Femur (tissue), 1 donor: ENCODE data around the gene HEPACAM.

Experiments used
- DNase-seq: peaks from one replicate; pipeline ENCODE4 v3.0.0-alpha.2; 2017

Gene HEPACAM

DNA sequence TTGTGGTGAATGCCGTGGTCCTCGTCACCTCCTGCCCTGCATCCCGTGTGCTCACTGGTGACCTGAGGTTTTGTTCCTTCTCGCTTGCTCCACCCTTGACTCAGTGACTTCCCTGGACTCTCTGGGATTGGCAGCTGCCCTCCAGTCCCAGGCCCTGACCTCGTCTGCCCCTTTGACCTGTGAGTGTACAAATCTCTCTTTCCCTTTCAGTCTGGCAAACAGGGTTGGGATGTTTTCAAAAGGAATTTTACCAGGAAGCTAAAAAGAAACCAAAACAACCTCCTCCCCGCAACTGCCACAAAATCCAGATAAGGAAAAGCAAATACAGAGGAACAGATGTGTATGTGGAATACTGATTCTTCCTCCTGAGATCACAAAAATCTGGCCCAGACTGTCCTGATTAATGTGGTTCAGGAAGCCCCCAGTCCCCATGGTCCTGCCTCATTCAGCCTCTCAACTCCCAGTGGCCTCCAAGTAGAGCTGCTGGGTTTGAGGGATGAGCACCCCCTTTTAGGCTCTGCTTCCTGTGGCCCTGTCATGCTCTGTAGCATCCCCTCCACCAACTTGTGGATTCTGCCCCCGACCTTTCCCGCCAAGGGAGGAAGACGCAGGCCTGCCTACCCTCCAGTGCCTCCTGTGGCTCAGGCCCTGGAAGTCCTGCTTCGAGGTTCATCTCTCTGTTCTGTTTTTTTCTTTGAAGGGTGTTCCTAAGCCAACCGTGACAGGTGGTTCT is 53.3 kb downstream of the HEPACAM start:
- no peak for DNase-seq

DNA sequence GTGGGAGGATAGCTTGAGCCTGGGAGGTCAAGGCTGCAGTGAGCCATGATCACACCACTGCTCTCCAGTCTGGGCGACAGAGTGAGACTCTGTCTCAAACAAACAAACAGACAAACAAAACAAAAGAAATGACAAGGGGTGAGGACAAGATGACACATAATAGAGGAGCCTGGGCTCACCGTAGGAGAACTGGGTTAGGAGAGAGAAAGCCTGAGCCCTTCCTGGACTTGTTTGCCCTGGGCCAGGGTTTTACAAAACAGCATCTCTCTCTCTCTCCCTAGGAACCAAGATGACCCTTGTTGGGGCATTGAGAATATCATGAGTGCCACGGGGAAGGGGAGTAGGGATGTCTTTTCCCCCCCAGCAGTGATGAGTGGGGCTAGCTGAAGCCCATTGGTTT is 54.9 kb downstream of the HEPACAM start:
- no peak for DNase-seq

DNA sequence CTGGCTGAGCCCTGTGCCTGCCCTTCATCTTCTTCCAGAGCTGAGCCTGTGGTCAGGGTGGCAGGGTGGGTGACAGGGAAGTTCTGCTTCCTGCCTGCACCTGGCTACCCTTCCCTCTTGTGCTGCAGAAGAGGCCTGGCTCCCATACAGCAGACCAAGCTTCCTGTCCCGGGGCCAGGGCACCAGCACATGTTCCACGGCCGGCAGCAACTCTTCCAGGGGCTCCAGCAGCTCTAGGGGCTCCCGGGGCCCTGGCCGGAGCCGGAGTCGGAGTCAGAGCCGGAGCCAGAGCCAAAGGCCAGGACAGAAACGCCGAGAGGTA is 55.6 kb downstream of the HEPACAM start:
- DNase-seq = no peak

DNA sequence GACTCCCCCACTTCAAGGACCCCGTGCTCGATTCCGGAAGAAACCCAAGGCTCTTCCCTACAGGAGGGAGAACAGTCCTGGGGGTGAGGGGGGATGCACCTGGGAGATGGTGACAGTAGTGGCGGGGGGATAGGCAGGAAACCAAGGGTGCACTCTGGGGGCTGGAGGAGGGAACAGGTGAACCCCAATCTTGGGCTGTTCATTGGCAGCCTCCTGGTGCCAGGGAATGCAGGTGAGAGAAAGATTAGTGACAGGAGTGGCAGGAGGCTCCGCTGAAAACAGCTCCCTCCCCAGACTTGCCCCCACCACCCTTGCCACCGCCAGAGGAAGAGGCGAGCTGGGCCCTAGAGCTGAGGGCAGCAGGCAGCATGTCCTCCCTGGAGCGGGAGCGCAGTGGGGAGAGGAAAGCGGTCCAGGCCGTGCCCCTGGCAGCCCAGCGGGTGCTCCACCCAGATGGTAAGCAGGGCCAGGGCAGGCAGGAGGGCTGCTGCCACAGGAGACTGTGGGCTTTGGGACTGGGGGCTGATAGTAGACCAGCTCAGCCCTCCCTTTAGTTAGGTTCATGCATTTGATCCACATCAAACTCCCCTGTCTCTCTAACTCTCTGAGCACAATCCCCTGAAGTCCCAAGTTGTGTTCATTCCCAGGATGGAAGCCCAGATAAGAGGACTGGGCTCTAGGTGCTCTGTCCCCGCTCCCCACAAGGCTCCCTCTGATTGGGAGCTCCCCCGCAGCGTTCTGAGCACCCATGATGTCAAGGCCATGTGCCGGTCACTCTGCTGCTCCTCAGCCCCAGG is 56.2 kb downstream of the HEPACAM start:
- DNase-seq = no peak

DNA sequence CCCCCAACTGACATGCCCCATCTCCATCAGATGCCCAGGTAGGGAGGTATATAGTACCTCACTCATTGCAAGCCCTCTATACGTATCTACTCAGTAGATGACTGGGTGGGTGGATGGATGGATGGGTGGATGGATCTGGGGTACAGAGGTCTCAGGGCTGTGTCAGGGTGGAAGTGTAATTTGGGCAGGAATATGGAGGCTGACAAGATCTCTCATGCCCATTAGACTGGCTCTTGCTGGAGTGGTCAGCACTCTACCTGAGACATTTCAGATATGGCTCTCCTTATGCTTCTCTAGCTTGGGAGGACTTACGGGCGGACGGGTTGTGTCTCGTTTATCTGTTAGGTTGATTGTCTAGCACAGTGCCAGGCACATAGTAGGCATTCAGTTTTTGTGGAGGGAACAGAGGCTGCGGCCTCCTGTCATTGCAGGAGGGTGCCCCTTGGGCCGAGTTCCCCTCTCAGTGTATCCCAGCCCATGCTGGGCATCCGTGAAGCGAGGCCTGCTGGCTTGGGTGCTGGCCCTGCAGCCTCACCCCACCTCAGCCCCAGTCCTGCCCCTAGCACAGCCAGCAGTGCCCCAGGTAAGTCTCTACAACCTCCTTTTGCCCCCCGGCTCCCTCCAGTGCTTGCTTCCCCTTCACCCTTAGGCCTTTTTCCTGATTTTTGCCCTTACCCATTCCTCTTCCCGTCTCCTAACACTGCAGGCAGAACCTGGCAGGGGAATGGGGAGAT is 56.9 kb downstream of the HEPACAM start:
- DNase-seq = no peak

DNA sequence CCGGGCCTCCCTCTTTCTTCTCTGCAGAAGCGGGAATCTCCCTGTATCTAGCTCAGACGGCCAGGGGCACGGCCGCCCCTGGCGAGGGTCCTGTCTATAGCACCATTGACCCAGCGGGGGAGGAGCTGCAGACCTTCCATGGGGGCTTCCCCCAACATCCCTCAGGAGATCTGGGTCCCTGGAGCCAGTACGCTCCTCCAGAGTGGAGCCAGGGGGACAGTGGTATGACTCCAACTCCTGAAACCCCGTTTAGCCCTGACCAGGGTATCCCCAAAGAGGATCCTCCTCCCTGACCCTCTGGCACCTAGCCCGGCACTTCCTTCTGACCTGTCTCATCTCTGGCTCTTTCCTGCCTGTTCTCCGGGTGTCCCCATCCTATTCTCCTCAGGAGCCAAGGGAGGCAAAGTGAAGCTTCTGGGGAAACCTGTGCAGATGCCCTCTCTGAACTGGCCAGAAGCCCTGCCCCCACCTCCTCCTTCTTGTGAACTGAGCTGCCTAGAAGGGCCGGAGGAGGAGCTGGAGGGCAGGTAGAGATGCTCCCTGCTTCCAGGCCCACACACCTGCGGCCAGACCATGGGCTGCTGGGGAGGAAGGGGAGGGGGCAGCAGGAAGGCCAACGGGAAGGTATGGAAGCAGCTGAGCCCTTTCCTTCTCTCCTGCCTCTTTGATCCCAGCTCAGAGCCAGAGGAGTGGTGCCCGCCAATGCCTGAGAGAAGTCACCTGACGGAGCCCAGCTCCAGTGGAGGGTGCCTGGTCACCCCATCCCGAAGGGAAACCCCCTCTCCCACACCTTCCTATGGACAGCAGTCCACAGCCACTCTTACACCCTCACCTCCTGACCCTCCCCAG is 57.7 kb downstream of the HEPACAM start:
- DNase-seq = no peak

DNA sequence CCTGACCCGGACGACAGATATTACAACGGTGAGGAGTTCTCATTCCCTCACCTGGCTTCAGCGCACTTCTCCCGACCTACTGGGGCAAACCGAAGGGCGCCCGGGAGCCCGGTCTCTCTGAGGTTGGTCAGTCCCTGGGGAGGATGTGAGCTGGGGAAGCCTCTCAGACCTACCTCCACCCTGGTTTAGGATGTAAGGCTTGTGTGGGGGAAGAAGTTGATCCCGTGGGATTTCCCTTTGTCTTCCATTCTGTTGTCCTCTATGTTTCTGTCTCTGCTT is 58.3 kb downstream of the HEPACAM start:
- DNase-seq = no peak

DNA sequence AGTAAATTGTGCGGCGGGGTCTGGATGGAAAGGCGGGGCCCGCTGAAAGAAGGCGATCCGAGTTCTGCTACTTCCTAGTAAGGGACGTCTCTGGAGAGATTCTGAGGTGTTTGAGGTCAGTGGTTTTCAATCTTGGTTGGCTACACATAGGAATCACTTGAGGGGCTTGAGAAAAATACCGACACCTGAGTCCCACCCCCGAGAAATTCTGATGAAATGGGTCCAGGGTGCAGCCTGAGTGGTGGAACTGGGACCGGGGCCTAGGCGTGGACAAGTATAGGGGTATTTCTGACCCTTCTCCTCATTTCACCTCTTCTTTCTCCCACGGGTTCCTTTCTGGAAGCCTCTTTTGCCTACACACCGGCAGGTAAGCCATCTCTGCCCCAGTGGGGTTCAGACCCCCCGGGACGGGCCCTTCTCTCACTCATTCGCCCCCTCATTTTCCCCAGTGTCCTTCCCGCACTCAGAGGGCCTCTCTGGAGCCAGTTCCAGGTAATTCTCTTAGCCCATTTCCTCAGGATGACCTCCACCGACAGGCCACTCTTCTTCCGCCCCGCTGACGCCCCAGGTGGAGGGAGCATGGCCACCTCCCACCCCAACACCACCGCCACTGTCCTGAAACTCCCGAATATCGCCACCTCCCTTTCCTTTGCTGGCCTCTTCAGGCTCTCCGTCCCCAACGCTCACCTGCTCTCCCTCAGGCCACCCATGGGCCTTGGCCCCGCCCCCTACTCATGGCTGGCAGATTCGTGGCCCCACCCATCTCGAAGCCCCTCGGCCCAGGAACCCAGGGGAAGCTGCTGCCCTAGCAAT is 58.8 kb downstream of the HEPACAM start:
- peak; percentile 37 for DNase-seq

DNA sequence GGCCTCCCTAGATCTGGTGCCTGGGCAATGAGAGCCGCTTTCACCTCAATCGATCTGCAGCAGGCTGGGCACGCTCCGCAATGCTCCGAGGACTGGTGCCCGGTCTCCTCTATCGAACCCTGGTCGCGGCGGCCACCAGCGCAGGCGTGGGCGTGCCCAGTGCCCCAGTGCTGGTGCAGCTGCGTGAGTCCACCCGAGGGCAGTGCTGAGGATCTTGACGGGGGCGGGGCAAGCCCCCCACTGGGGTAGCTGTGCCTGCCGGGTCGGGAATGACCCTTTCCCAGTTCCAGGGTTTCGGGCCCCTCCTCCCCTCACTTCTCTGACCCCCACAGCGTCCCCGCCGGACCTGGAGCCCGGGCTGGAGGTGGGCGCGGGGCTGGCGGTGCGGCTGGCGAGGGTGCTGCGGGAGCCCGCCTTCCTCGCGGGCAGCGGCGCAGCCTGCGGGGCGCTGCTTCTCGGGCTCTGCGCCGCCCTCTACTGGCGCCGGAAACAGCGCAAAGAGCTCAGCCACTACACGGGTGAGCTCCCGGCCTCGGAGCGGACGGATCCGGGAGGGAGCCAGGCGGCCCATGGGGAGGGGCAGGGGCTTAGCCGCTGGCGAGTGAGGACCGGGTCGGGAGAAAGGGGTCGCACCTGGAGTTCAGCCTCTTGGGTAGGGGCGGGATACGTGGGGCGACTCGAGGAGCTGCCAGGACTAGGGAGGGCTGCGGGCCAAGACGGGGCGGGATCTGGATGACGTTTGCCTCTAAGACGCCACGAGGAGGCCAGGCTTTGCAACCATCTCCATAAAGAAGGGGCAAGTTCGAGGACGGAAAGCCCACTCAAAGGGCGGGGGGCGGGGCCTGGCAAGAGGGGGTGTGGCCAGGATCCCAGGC is 59.7 kb downstream of the HEPACAM start:
- peak; percentile 95 for DNase-seq

DNA sequence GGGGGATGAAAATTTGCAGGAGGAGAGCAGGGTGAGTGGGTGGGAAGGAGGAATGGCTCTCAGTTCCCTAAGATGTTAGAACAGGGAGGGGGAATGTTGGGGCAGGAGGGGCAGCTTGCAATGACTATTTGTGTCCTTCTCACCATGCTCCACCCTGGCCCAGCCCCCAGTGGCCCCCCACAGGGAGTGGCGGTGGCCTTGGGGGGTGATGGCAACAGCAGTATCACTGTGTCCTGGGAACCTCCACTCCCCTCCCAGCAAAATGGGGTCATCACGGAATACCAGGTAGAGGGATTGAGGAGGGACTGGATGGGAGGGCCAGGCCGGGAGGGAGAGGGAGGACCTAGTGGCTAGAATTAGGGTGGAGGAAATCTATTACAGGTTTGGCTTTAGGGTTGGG is 60.4 kb downstream of the HEPACAM start:
- DNase-seq = no peak

DNA sequence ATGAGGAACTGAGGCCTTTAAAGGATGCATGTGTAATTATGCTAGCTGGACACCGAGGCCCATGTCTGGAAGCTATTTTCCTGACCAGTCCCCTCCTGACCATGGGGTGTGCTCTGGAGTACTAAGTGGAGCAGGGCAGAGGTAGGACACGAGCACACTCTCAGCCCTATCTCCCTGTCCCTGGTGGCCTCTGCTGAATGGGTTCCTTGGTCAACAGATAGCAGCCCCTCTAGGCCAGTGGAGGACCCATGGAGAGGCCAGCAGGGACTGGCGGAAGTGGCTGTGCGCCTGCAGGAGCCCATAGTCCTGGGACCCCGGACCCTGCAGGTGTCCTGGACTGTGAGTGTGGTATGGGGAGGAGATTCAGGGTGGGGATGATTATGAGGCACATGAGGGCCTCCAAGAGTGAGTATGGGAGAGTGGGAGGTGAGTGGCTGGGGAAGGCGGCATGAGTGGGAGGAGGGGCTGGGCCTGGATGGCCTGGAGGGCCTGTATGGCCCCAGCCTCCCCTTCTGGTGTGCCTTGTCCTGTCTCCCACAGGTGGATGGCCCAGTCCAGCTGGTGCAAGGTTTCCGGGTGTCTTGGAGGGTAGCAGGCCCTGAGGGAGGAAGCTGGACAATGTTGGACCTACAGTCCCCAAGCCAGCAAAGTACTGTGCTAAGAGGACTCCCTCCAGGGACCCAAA is 61.1 kb downstream of the HEPACAM start:
- DNase-seq = no peak

DNA sequence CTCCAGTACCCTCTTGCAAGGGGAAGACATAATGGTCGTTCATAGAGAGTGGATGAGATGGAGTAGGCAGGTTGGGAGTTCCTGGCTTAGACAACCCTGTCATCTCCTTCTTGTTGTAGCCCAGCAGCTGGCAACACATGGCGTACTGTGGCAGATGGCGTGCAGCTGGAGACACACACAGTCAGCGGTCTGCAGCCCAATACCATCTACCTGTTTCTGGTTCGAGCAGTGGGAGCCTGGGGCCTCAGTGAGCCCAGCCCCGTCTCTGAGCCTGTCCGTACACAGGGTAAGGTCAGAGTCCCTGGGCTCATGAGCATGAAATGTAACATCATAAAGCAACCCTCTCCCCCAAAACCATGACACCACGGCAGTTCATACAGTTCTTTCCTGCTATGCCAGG is 61.9 kb downstream of the HEPACAM start:
- DNase-seq = peak; percentile 30

DNA sequence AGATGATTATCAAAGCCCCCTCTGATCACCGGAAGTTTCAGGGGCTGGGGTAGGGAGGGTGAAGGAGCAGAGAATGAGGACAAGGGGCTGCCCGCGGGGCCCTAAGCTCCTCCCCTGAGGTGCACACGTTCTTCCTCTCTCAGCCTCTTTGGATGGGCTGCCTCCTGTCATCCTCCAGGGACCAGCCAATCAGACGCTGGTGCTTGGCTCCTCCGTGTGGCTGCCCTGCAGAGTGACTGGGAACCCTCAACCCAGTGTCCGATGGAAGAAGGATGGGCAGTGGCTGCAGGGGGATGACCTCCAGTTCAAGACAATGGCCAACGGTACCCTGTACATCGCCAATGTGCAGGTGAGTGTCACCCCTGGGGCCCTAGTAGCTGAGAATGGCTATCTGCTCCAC is 63.1 kb downstream of the HEPACAM start:
- DNase-seq = no peak

DNA sequence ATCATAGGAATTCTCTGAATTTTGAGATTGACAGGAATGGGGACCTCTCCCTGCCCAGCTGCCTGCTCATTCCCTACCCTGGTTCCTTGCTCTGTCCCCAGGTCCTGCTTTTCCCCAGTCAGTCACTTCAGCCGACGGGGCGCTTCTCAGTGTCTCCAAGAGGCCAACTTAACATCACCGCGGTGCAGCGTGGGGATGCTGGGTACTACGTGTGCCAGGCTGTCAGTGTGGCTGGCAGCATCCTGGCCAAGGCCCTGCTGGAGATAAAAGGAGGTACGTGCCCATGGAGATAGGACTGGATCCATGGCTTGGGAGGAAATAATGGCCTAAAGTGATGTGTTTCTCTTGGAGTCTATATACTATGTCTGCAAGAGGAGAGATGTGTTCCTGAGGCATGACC is 63.6 kb downstream of the HEPACAM start:
- no peak for DNase-seq

DNA sequence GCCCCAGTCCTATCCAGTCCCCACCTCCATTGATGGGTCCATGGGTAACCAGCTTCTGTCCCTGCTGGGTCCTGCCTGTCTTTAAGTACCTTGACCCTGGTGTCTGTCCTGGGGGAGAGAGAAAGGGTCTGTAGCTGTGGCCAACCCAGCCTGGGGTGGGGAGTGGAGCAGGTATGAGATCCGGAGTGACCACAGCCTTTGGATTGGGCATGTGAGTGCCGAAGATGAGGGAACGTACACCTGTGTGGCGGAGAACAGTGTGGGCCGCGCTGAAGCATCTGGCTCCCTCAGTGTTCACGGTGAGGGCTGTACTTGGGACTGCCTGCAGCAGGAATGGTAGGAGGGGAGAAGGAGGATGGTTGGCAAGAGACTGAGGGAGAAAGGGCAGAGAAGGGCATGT is 65.4 kb downstream of the HEPACAM start:
- DNase-seq = no peak

DNA sequence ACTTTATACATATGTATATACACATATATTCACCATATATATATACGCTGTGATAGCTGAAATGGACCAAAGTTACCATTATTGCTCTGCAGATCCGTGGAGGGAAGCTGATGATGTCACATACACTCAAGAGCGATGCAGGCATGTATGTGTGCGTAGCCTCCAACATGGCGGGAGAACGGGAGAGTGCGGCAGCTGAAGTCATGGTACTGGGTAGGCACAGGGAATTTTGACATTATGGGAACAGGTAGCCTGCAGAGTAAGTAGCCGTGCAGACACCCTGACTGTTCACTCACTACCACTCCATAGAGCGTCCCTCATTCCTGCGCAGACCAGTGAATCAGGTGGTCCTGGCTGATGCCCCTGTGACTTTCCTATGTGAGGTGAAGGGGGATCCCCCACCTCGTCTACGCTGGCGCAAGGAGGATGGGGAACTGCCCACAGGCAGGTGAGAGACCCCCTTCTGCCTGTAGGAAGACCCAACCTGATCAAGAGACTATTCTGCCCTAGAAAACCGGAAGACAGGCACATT is 65.9 kb downstream of the HEPACAM start:
- DNase-seq = no peak

DNA sequence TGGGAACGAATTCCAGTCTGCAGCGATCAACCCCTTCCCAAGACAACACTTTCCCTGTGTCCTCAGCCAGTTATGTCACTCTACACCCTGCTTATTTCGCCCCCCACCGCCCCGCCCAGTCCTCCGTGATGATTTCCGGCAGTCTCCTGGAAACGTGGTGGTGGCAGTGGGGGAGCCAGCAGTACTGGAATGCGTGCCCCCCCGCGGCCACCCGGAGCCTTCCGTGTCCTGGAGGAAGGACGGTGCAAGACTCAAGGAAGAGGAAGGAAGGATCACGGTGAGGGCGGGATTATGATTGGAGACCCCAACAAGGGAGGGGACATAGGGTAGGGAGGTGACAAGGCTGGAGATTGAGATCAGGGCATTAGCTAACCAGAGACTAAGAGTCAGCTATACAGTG is 66.5 kb downstream of the HEPACAM start:
- DNase-seq = no peak
